Caco-2 (cell line): ENCODE measurements around the gene OS9. TPM values are rescaled to one million over a fixed set of nuclear protein-coding genes. Genes with fewer than 3 reads are reported as not detected.
"Not testable (repeated sequence)": the region's sequence is repeated elsewhere in the genome, so short reads cannot be mapped to it uniquely, and the experiment has no call there.

ENCODE experiments used
- BruUV-seq: library from RNA; stranded (reverse); fragments of 400-500 nt; replicated peaks from 2 replicates; lab custom pipeline; 2021; lab: Mats Ljungman, UMichigan
- CTCF ChIA-PET: fragments of 300-600 bp; sonication (Branson Sonifier 250); formaldehyde crosslinking; loops from one replicate; lab custom pipeline; 2022; ENCODE audit warnings: antibody characterized with exemption; lab: Charles Lee
- POLR2A ChIA-PET: fragments of 300-600 bp; sonication (Branson Sonifier 250); formaldehyde crosslinking; loops from one replicate; lab custom pipeline; 2022; ENCODE audit warnings: antibody characterized with exemption; lab: Charles Lee
- DNase-seq, 2 experiments: peaks; one replicate each; pipeline versions ENCODE4 v3.0.0 to v3.0.0-alpha.2; 2020 to 2022
- H3K27me3 ChIP-seq: replicated peaks from 2 replicates; pipeline ENCODE4 v1.6.0; 2011; ENCODE audit warnings: low read length; ENCODE audit not compliant: control insufficient read depth, insufficient read depth
- H3K36me3 ChIP-seq: 2 replicates; pipeline ENCODE4 v1.5.1; 2011; ENCODE audit warnings: low read length; ENCODE audit not compliant: control insufficient read depth, insufficient read depth
- H3K4me1 ChIP-seq: fragments of 250-450 bp; sonication (Bioruptor Pico); 2 replicates; pipeline ENCODE4 v1.5.1; 2020; ENCODE audit warnings: mild to moderate bottlenecking
- H3K4me3 ChIP-seq: 2 replicates; pipeline ENCODE4 v1.5.1; 2011; ENCODE audit warnings: low read depth, mild to moderate bottlenecking, control low read depth, low read length
- H3K9me3 ChIP-seq: fragments of 250-450 bp; sonication (Bioruptor Pico); 2 replicates; pipeline ENCODE4 v1.5.1; 2020; ENCODE audit warnings: mild to moderate bottlenecking, moderate library complexity
- H3K27ac Mint-ChIP-seq: one replicate; pipeline ENCODE4 v1.8.0; 2022; ENCODE audit warnings: mixed read lengths; ENCODE audit not compliant: unreplicated experiment
- H3K27me3 Mint-ChIP-seq: one replicate; pipeline ENCODE4 v1.8.0; 2022; ENCODE audit warnings: mixed read lengths; ENCODE audit not compliant: insufficient read depth, unreplicated experiment
- H3K36me3 Mint-ChIP-seq: one replicate; pipeline ENCODE4 v1.8.0; 2022; ENCODE audit warnings: mild to moderate bottlenecking, mixed read lengths; ENCODE audit not compliant: insufficient read depth, unreplicated experiment
- H3K4me1 Mint-ChIP-seq: one replicate; pipeline ENCODE4 v1.8.0; 2022; ENCODE audit warnings: low read depth, mixed read lengths; ENCODE audit not compliant: unreplicated experiment
- H3K4me3 Mint-ChIP-seq: one replicate; pipeline ENCODE4 v1.8.0; 2022; ENCODE audit warnings: mild to moderate bottlenecking, moderate library complexity, mixed read lengths; ENCODE audit not compliant: unreplicated experiment
- H3K9me3 Mint-ChIP-seq: one replicate; pipeline ENCODE4 v1.8.0; 2022; ENCODE audit warnings: mixed read lengths; ENCODE audit not compliant: unreplicated experiment
- intact Hi-C: fragments of 100-400 bp; cut with micrococcal nuclease; formaldehyde crosslinking; loops from one replicate; pipeline ENCODE4 v1.10.0; 2022; ENCODE audit not compliant: unreplicated experiment
- total RNA-seq: library from RNA; stranded (reverse); gene quantifications from 2 replicates; pipeline ENCODE4 v1.2.3, GENCODE V29; 2022
- TF ChIP-seq, protein P1 (sequence below), 2 experiments: fragments of 200-600 bp in 1 of 2; IDR thresholded peaks; 1 replicate in 1 of 2; 2 replicates in 1 of 2; pipeline versions ENCODE4 v1.5.1 to v1.8.0; 2011 to 2022; ENCODE audit warnings: antibody characterized with exemption in 1 of 2, control low read depth in 1 of 2, inconsistent platforms in 1 of 2, low read depth in 1 of 2, low read length in 1 of 2, mild to moderate bottlenecking in 1 of 2, moderate library complexity in 1 of 2; ENCODE audit not compliant: insufficient read depth in 1 of 2, severe bottlenecking in 1 of 2, unreplicated experiment in 1 of 2

OS9 gene
- total RNA-seq, 1 experiment from 2014 or later: 182 TPM

DNA sequence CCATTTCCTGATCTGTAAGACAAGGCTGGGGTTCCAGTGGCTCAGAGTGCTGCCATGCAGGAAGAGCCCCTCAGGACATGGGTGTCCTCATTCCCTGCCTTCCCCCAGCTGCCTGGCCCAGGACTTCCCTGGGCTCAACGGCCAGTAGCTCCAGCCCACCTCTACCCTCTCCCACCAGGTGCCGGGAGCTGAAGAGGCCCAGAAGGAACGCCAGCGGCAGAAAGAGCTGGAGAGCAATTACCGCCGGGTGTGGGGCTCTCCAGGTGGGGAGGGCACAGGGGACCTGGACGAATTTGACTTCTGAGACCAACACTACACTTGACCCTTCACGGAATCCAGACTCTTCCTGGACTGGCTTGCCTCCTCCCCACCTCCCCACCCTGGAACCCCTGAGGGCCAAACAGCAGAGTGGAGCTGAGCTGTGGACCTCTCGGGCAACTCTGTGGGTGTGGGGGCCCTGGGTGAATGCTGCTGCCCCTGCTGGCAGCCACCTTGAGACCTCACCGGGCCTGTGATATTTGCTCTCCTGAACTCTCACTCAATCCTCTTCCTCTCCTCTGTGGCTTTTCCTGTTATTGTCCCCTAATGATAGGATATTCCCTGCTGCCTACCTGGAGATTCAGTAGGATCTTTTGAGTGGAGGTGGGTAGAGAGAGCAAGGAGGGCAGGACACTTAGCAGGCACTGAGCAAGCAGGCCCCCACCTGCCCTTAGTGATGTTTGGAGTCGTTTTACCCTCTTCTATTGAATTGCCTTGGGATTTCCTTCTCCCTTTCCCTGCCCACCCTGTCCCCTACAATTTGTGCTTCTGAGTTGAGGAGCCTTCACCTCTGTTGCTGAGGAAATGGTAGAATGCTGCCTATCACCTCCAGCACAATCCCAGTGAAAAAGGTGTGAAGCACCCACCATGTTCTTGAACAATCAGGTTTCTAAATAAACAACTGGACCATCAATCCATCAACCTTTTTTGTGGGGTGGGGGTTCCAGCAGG is 27.0 kb downstream of the OS9 start:
- TSS peak; percentile 86 for BruUV-seq
- DNase-seq: no peak

DNA sequence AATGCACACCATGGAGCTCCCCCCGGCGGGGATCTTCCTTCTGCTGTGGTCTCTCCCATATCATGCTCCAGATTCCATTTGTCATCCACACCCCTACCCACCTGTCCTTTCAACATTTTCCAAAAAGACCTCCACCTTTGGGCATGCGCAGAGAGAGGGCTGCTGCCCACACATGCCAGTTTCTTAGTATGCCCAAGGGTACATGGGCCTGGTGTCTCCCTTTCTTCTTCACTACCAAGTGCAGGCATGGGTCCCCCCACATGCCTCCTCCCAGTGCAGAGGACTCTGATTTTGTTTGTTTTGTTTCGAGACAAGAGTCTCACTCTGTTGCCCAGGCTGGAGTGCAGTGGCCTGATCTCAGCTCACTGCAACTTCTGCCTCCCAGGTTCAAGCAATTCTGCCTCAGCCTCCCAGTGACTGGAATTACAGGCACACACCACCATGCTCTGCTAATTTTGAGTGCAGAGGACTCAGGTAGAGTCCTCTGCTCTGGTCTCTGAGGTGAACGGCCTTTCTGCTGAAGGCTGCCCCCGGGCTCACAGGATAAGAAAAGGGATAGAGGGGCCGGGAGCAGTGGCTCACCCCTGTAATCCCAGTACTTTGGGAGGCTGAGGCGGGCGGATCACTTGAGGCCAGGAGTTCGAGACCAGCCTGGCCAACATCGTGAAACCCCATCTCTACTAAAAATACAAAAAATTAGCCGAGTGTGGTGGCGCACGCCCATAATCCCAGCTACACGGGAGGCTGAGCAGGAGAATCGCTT is 28.1 kb downstream of the OS9 start:
- BruUV-seq, H3K9me3 ChIP-seq, H3K27me3 Mint-ChIP-seq, H3K9me3 Mint-ChIP-seq, H3K36me3 ChIP-seq, POLR2A ChIA-PET, H3K4me1 Mint-ChIP-seq, DNase-seq, H3K4me3 ChIP-seq, intact Hi-C loops, H3K4me3 Mint-ChIP-seq, H3K27ac Mint-ChIP-seq, H3K27me3 ChIP-seq, H3K4me1 ChIP-seq: not testable (repeated sequence)
- CTCF ChIA-PET: interaction anchor here (0.8 kb wide), 1 partner anchor 38 kb away, joined by 7 read pairs; no protein-coding TSS in a partner anchor
- peaks cover 16% of the 10 kb centered on the region for H3K36me3 Mint-ChIP-seq

More for the DNA sequence above, 27.0 kb downstream of the OS9 start:
- intact Hi-C loops: no loop called here
- H3K9me3 ChIP-seq: no peaks in the 10 kb centered on the region
- Mint-ChIP-seq H3K4me1 (no peaks in the 10 kb centered on the region), H3K4me3 (no peak overlapping the region), H3K27ac (no peak overlapping the region), H3K36me3 (peaks cover 13% of the 10 kb centered on the region), H3K27me3 (no peaks in the 10 kb centered on the region), H3K9me3 (no peaks in the 10 kb centered on the region)
- H3K36me3 ChIP-seq: no peaks in the 10 kb centered on the region
- ChIA-PET POLR2A (no interaction called here), CTCF (no interaction called here)
- TF ChIP-seq, protein P1, sequence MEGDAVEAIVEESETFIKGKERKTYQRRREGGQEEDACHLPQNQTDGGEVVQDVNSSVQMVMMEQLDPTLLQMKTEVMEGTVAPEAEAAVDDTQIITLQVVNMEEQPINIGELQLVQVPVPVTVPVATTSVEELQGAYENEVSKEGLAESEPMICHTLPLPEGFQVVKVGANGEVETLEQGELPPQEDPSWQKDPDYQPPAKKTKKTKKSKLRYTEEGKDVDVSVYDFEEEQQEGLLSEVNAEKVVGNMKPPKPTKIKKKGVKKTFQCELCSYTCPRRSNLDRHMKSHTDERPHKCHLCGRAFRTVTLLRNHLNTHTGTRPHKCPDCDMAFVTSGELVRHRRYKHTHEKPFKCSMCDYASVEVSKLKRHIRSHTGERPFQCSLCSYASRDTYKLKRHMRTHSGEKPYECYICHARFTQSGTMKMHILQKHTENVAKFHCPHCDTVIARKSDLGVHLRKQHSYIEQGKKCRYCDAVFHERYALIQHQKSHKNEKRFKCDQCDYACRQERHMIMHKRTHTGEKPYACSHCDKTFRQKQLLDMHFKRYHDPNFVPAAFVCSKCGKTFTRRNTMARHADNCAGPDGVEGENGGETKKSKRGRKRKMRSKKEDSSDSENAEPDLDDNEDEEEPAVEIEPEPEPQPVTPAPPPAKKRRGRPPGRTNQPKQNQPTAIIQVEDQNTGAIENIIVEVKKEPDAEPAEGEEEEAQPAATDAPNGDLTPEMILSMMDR (IDR thresholded peaks at IDR 0.05; ENCODE audit: insufficient read depth in 1 of 2, low read depth in 1 of 2, low read length in 1 of 2, severe bottlenecking in 1 of 2, unreplicated experiment in 1 of 2): no peak
- H3K4me1 ChIP-seq: no peaks in the 10 kb centered on the region
- H3K27me3 ChIP-seq: no peaks in the 10 kb centered on the region
- no peak overlapping the region for H3K4me3 ChIP-seq

DNA sequence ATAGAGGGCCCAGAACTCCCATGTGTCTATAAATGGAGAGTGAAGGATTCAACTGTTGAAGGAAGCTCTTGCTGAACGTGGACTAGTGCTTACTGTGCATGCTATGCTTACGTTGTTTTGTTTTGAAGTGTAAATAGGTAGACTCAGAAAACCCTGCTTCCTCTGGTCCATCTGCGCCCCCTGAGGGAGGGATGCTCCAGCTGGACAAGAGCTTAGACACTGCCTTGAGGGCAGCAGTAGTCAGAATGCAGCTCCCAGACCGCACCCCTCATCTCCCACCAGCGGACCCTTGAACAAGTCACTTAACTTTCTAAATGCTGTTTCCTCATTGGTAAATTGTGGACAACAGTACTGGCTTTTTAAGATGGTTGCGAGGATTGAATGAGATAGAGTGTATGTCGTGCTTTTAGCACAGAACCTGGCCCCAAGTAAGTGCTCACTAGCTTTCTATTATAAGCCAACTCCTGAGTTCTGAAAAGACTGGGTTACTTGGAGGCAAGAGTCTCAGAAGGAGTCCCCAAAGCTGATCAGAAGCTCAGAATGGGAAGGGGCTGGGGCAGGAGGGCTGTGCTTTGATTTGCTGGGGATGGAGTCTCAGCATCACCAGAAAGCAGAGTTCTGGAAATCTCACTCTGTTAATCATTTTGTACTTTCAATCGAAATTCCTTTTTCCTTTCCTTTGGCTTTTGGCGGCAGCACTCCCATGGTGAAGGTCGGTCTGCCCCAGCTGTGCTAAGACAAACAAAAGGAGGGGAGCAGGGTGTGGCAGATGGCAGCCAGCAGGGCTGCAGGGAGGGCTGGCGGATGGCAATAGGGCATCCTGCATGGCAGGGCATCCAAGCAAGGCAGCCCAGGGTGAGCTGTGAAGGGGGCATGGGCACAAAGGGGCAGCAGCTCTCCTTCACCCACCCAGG is 29.0 kb downstream of the OS9 start:
- Mint-ChIP-seq H3K4me1 (no peaks in the 10 kb centered on the region), H3K9me3 (no peaks in the 10 kb centered on the region), H3K27me3 (peaks cover 3% of the 10 kb centered on the region), H3K36me3 (peaks cover 12% of the 10 kb centered on the region), H3K4me3 (no peak overlapping the region), H3K27ac (no peak overlapping the region)
- intact Hi-C loops: no loop called here
- H3K9me3 ChIP-seq: no peaks in the 10 kb centered on the region
- no TSS peak for BruUV-seq
- ChIA-PET CTCF (interaction anchor here (0.6 to 0.8 kb wide), 4 partner anchors 30 to 95 kb away, joined by 3 to 7 read pairs (median 4); no protein-coding TSS in a partner anchor), POLR2A (no interaction called here)
- H3K4me1 ChIP-seq: no peaks in the 10 kb centered on the region
- TF ChIP-seq, protein P1 (IDR thresholded peaks at IDR 0.05; ENCODE audit: insufficient read depth in 1 of 2, low read depth in 1 of 2, low read length in 1 of 2, severe bottlenecking in 1 of 2, unreplicated experiment in 1 of 2): no peak
- no peaks in the 10 kb centered on the region for H3K27me3 ChIP-seq
- DNase-seq: no peak
- H3K4me3 ChIP-seq: no peak overlapping the region
- no peaks in the 10 kb centered on the region for H3K36me3 ChIP-seq
